ENCODE measurements around the gene EPC2. TPM values are rescaled to one million over a fixed set of nuclear protein-coding genes. Genes with fewer than 3 reads are reported as not detected.
A peak's percentile ranks its signal among the peaks of the same experiment; 100 is the strongest.

The EPC2 gene
- polyA plus RNA-seq, 1 of the 3 experiments (the other 2 are of a cell fraction), result 8.8 TPM

GRCh38 chr2:148654435-148654834 lies 9.9 kb downstream of the EPC2 start (continued):
- no peak for TF ChIP-seq FOXM1 (IDR thresholded peaks at IDR 0.05; ENCODE audit: low read depth)
- no peak for TF ChIP-seq GATA2 (CRISPR knock-in tag; IDR thresholded peaks at IDR 0.05)

- Histone ChIP-seq H3K27me3 (ENCODE audit: insufficient read depth) (no peaks in the 10 kb centered on the region), H3K27ac (ENCODE audit: low read depth in 2 of 2, low read length in 1 of 2) (no peak overlapping the region), H2AFZ (ENCODE audit: low read depth) (no peak overlapping the region), H3K4me3 (ENCODE audit: low read depth in 2 of 2, low read length in 1 of 2) (no peak overlapping the region), H3K79me2 (ENCODE audit: insufficient read depth) (peaks cover 100% of the 10 kb centered on the region), H3F3A (replicated peaks; ENCODE audit: insufficient read depth) (no peaks in the 10 kb centered on the region), H3K9me2 (no peaks in the 10 kb centered on the region), H3K4me2 (no peak overlapping the region), H3K4me1 (ENCODE audit: control insufficient read depth in 1 of 2, insufficient read depth in 2 of 2, low read depth in 1 of 2, low read length in 1 of 2) (peaks cover 4 to 17% of the 10 kb centered on the region in 2 experiments; a peak in 3 of 4 replicates), H3K36me3 (replicated peaks in 1 of 2; ENCODE audit: control insufficient read depth in 1 of 2, insufficient read depth in 2 of 2, low read length in 1 of 2) (no peaks in the 10 kb centered on the region), H3K9me3 (no peaks in the 10 kb centered on the region), H4K20me1 (ENCODE audit: insufficient read depth) (peaks cover 95% of the 10 kb centered on the region), H3K9ac (no peak overlapping the region)
- ChIA-PET POLR2A (no interaction called here), CTCF (no interaction called here)
- no peak for DNase-seq
- TF ChIP-seq CHD2 (IDR thresholded peaks at IDR 0.05; ENCODE audit: low read length, partially characterized antibody) (no peak), JUND (IDR thresholded peaks at IDR 0.05) (no peak), NFIC (IDR thresholded peaks at IDR 0.05; ENCODE audit: borderline replicate concordance) (no peak), FOXM1 (IDR thresholded peaks at IDR 0.05; ENCODE audit: low read depth) (no peak), SIN3A (IDR thresholded peaks at IDR 0.05; ENCODE audit: borderline replicate concordance, low read depth, low read length) (no peak), FOXJ3 (CRISPR knock-in tag; IDR thresholded peaks at IDR 0.05) (no peak), RCOR1 (IDR thresholded peaks at IDR 0.05; ENCODE audit: low read length) (no peak), RFX5 (IDR thresholded peaks at IDR 0.05; ENCODE audit: low read length) (no peak), TEAD4 (IDR thresholded peaks at IDR 0.05; ENCODE audit: borderline replicate concordance, insufficient read depth) (no peak), IRF3 (IDR thresholded peaks at IDR 0.05; ENCODE audit: low read depth, low read length) (no peak), EP300 (IDR thresholded peaks at IDR 0.05; ENCODE audit: borderline replicate concordance in 1 of 2, low read depth in 1 of 2, low read length in 1 of 2) (no peak)
- WGBS (ENCODE audit: low lambda C conversion rate), result 96% methylated on average over 1 of the region's 1 CpG
Measured at GRCh38 chr2:148656516-148656915, 12.0 kb downstream of the EPC2 start.

- Histone ChIP-seq H2AFZ (ENCODE audit: low read depth) (no peak overlapping the region), H3K27me3 (ENCODE audit: insufficient read depth) (no peaks in the 10 kb centered on the region), H3K79me2 (ENCODE audit: insufficient read depth) (peaks cover 98% of the 10 kb centered on the region), H3K4me3 (ENCODE audit: low read depth in 2 of 2, low read length in 1 of 2) (no peak overlapping the region), H4K20me1 (ENCODE audit: insufficient read depth) (peaks cover 76% of the 10 kb centered on the region), H3K9ac (no peak overlapping the region), H3K9me3 (no peaks in the 10 kb centered on the region), H3K9me2 (no peaks in the 10 kb centered on the region), H3K4me1 (ENCODE audit: control insufficient read depth in 1 of 2, insufficient read depth in 2 of 2, low read depth in 1 of 2, low read length in 1 of 2) (peaks cover 4 to 17% of the 10 kb centered on the region in 2 experiments; a peak in 3 of 4 replicates), H3F3A (replicated peaks; ENCODE audit: insufficient read depth) (no peaks in the 10 kb centered on the region), H3K27ac (ENCODE audit: low read depth in 2 of 2, low read length in 1 of 2) (no peak overlapping the region), H3K4me2 (no peak overlapping the region), H3K36me3 (replicated peaks in 1 of 2; ENCODE audit: control insufficient read depth in 1 of 2, insufficient read depth in 2 of 2, low read length in 1 of 2) (no peaks in the 10 kb centered on the region)
- POLR2A ChIA-PET, result no interaction called here
- CTCF ChIA-PET, result no interaction called here
- 91% methylated on average over 2 of the region's 2 CpGs for WGBS (ENCODE audit: low lambda C conversion rate)
- no peak for DNase-seq
- TF ChIP-seq IRF3 (IDR thresholded peaks at IDR 0.05; ENCODE audit: low read depth, low read length) (no peak), FOSL2 (IDR thresholded peaks at IDR 0.05; ENCODE audit: borderline replicate concordance, low read depth) (peak; percentile 3; the same call in 1 of the 2 replicates), USF1 (IDR thresholded peaks at IDR 0.05; ENCODE audit: borderline replicate concordance, low read depth) (no peak), PBX3 (IDR thresholded peaks at IDR 0.05) (no peak), REST (IDR thresholded peaks at IDR 0.05; ENCODE audit: low read depth, low read length) (no peak), SIN3A (IDR thresholded peaks at IDR 0.05; ENCODE audit: borderline replicate concordance, low read depth, low read length) (no peak)
Measured at GRCh38 chr2:148658807-148659722, 14.5 kb downstream of the EPC2 start.
